H9 (cell line): ENCODE data around the gene DOCK9. TPM values are rescaled to one million over a fixed set of nuclear protein-coding genes. Genes with fewer than 3 reads are reported as not detected.

Source experiments
- DNase-seq: peaks from one replicate; pipeline ENCODE4 v3.0.0-alpha.2; 2017
- H2AFZ ChIP-seq: one replicate; pipeline ENCODE4 v1.6.1; 2013; ENCODE audit warnings: mild to moderate bottlenecking, low read length, control low read depth, moderate library complexity
- H2AK5ac ChIP-seq: 2 replicates; pipeline ENCODE4 v1.6.1; 2013; ENCODE audit warnings: low read length, control low read depth, mixed read lengths; ENCODE audit not compliant: insufficient read length
- H2BK120ac ChIP-seq: one replicate; pipeline ENCODE4 v1.6.1; 2013; ENCODE audit warnings: low read depth, mild to moderate bottlenecking, low read length, control low read depth, inconsistent platforms; ENCODE audit not compliant: poor library complexity, severe bottlenecking
- H2BK12ac ChIP-seq: 2 replicates; pipeline ENCODE4 v1.6.1; 2013; ENCODE audit warnings: low read length, control low read depth, mixed read lengths, low read depth; ENCODE audit not compliant: insufficient read length
- H2BK15ac ChIP-seq: 2 replicates; pipeline ENCODE4 v1.6.1; 2013; ENCODE audit warnings: low read depth, low read length, control low read depth
- H2BK20ac ChIP-seq: one replicate; pipeline ENCODE4 v1.6.1; 2013; ENCODE audit warnings: low read depth, mild to moderate bottlenecking, low read length, control low read depth, inconsistent platforms; ENCODE audit not compliant: poor library complexity, severe bottlenecking
- H2BK5ac ChIP-seq: 2 replicates; pipeline ENCODE4 v1.6.1; 2013; ENCODE audit warnings: low read length, control low read depth, mixed read lengths; ENCODE audit not compliant: insufficient read length
- H3K14ac ChIP-seq: 2 replicates; pipeline ENCODE4 v1.6.1; 2013; ENCODE audit warnings: low read length, control low read depth; ENCODE audit not compliant: insufficient read depth
- H3K18ac ChIP-seq: 2 replicates; pipeline ENCODE4 v1.6.1; 2013; ENCODE audit warnings: low read depth, mild to moderate bottlenecking, mixed read lengths, low read length, control low read depth; ENCODE audit not compliant: insufficient read length
- H3K23ac ChIP-seq: 2 replicates; pipeline ENCODE4 v1.6.1; 2013; ENCODE audit warnings: low read length, control low read depth, mixed read lengths, low read depth; ENCODE audit not compliant: insufficient read length
- H3K23me2 ChIP-seq: 2 replicates; pipeline ENCODE4 v1.6.1; 2013; ENCODE audit warnings: low read depth, mild to moderate bottlenecking, mixed read lengths, low read length, control low read depth; ENCODE audit not compliant: insufficient read length, poor library complexity, severe bottlenecking
- H3K27ac ChIP-seq: 2 replicates; pipeline ENCODE4 v1.5.1; 2013; ENCODE audit warnings: low read length, control low read depth, mixed read lengths, low read depth; ENCODE audit not compliant: insufficient read length
- H3K27me3 ChIP-seq: 2 replicates; pipeline ENCODE4 v1.6.1; 2013; ENCODE audit warnings: low read length, control low read depth, inconsistent platforms; ENCODE audit not compliant: insufficient read depth
- H3K4ac ChIP-seq: 2 replicates; pipeline ENCODE4 v1.6.1; 2013; ENCODE audit warnings: low read depth, mild to moderate bottlenecking, control low read depth, inconsistent platforms, low read length, moderate library complexity
- H3K4me1 ChIP-seq: 2 replicates; pipeline ENCODE4 v1.6.1; 2013; ENCODE audit warnings: low read length, control low read depth, inconsistent platforms; ENCODE audit not compliant: insufficient read depth
- H3K4me2 ChIP-seq: 2 replicates; pipeline ENCODE4 v1.6.1; 2013; ENCODE audit warnings: low read length, control low read depth, mixed read lengths; ENCODE audit not compliant: insufficient read length, insufficient read depth
- H3K56ac ChIP-seq: 2 replicates; pipeline ENCODE4 v1.6.1; 2013; ENCODE audit warnings: low read depth, mild to moderate bottlenecking, mixed read lengths, low read length, control low read depth; ENCODE audit not compliant: insufficient read length
- H3K79me1 ChIP-seq: 2 replicates; pipeline ENCODE4 v1.6.1; 2013; ENCODE audit warnings: low read depth, mild to moderate bottlenecking, moderate library complexity, low read length, control low read depth, inconsistent platforms; ENCODE audit not compliant: insufficient read depth, poor library complexity, severe bottlenecking
- H3K79me2 ChIP-seq: 2 replicates; pipeline ENCODE4 v1.6.1; 2013; ENCODE audit warnings: low read length, control low read depth, inconsistent platforms; ENCODE audit not compliant: insufficient read depth
- H3K9ac ChIP-seq: 2 replicates; pipeline ENCODE4 v1.6.1; 2013; ENCODE audit warnings: low read length, control low read depth, mixed read lengths; ENCODE audit not compliant: insufficient read length; ENCODE audit errors: extremely low read depth
- H3K9me3 ChIP-seq: one replicate; pipeline ENCODE4 v1.6.1; 2013; ENCODE audit warnings: low read depth, low read length, inconsistent platforms; ENCODE audit not compliant: control insufficient read depth
- H3T11ph ChIP-seq: one replicate; pipeline ENCODE4 v1.6.1; 2013; ENCODE audit warnings: mild to moderate bottlenecking, low read length, control low read depth, inconsistent platforms
- H4K20me1 ChIP-seq: one replicate; pipeline ENCODE4 v1.6.1; 2013; ENCODE audit not compliant: control insufficient read depth, insufficient read length, insufficient read depth
- H4K5ac ChIP-seq: 2 replicates; pipeline ENCODE4 v1.6.1; 2013; ENCODE audit warnings: low read depth, mild to moderate bottlenecking, mixed read lengths, low read length, control low read depth; ENCODE audit not compliant: insufficient read length
- H4K8ac ChIP-seq: replicated peaks from 2 replicates; pipeline ENCODE4 v1.6.1; 2013; ENCODE audit warnings: low read length, control low read depth, mixed read lengths, low read depth; ENCODE audit not compliant: insufficient read length
- H4K91ac ChIP-seq: 2 replicates; pipeline ENCODE4 v1.6.1; 2013; ENCODE audit warnings: low read depth, mild to moderate bottlenecking, moderate library complexity, mixed read lengths, low read length, control low read depth; ENCODE audit not compliant: insufficient read length
- H3K27ac Mint-ChIP-seq, 3 experiments: 2 replicates in 2 of 3; 3 replicates in 1 of 3; pipeline ENCODE4 v1.8.0; 2020 to 2021; ENCODE audit warnings: mixed read lengths in 3 of 3, mild to moderate bottlenecking in 1 of 3, moderate library complexity in 1 of 3
- H3K27me3 Mint-ChIP-seq: 2 replicates; pipeline ENCODE4 v1.8.0; 2021; ENCODE audit warnings: low read depth, mild to moderate bottlenecking, moderate library complexity, mixed read lengths
- H3K36me3 Mint-ChIP-seq, 3 experiments: 2 replicates in 2 of 3; 3 replicates in 1 of 3; pipeline ENCODE4 v1.8.0; 2020 to 2021; ENCODE audit warnings: low read depth in 3 of 3, mixed read lengths in 3 of 3; ENCODE audit not compliant: insufficient read depth in 1 of 3
- H3K4me1 Mint-ChIP-seq, 2 experiments: 2 replicates each; pipeline ENCODE4 v1.8.0; 2020; ENCODE audit warnings: mixed read lengths in 2 of 2
- H3K4me3 Mint-ChIP-seq, 2 experiments: 2 replicates in 1 of 2; 3 replicates in 1 of 2; pipeline ENCODE4 v1.8.0; 2020 to 2021; ENCODE audit warnings: mild to moderate bottlenecking in 2 of 2, mixed read lengths in 2 of 2, moderate library complexity in 1 of 2
- H3K9me3 Mint-ChIP-seq, 2 experiments: 2 replicates in 1 of 2; 3 replicates in 1 of 2; pipeline ENCODE4 v1.8.0; 2020; ENCODE audit warnings: mild to moderate bottlenecking in 2 of 2, mixed read lengths in 2 of 2, moderate library complexity in 1 of 2
- CTCF ChIP-seq: fragments of 200-600 bp; sonication (generic); conservative IDR thresholded peaks from 3 replicates; pipeline ENCODE4 v1.8.0; 2021; ENCODE audit warnings: antibody characterized with exemption, mild to moderate bottlenecking
- WGBS: extraction: QIAGEN DNeasy Blood & Tissue Kit; methylation state at CpG from one replicate; pipeline ENCODE4 v1.1.7; 2013; ENCODE audit warnings: missing lambda C conversion rate, low lambda C conversion rate, mixed read lengths; ENCODE audit not compliant: insufficient read length; ENCODE audit errors: extremely low coverage; 5-methylcytosine and 5-hydroxymethylcytosine counted together
- total RNA-seq: library from RNA; stranded (reverse); gene quantifications from 2 replicates; pipeline ENCODE4 v1.2.1, GENCODE V29; 2021

The DOCK9 gene
- total RNA-seq, 1 experiment from 2014 or later, result 23.0 TPM

GRCh38 chr13:98846521-98846920 is 131.3 kb downstream of the DOCK9 start:
- Histone ChIP-seq H2AK5ac (no peak overlapping the region), H3K14ac (no peak overlapping the region), H3K27ac (no peak overlapping the region), H4K5ac (no peak overlapping the region), H2BK15ac (no peak overlapping the region), H3K4me1 (no peaks in the 10 kb centered on the region; the same call in 1 of the 2 replicates), H3K9ac (no peak overlapping the region), H4K91ac (no peak overlapping the region), H4K20me1 (no peaks in the 10 kb centered on the region), H3K4ac (no peak overlapping the region), H2BK12ac (no peak overlapping the region), H3K27me3 (no peaks in the 10 kb centered on the region), H3K4me2 (no peak overlapping the region), H2BK120ac (no peak overlapping the region), H2BK5ac (no peak overlapping the region), H3K79me2 (no peaks in the 10 kb centered on the region), H3K9me3 (no peaks in the 10 kb centered on the region), H3K23me2 (no peaks in the 10 kb centered on the region), H3K56ac (no peak overlapping the region), H3T11ph (no peak overlapping the region), H3K18ac (no peak overlapping the region), H2BK20ac (no peak overlapping the region), H3K23ac (no peak overlapping the region), H3K79me1 (no peaks in the 10 kb centered on the region), H4K8ac (no peak overlapping the region), H2AFZ (no peak overlapping the region)
- no peaks in the 10 kb centered on the region for H3K27me3 Mint-ChIP-seq
- WGBS, result no CpG with 5 or more reads among the region's 5 CpGs
- peaks cover 0 to 2% (median 0%) of the 10 kb centered on the region in 3 experiments; a peak in 1 of 7 replicates for H3K36me3 Mint-ChIP-seq
- no peak overlapping the region; a peak in 1 of 7 replicates for H3K27ac Mint-ChIP-seq
- no peak for TF ChIP-seq CTCF
- peaks cover 6 to 13% of the 10 kb centered on the region in 2 experiments for H3K4me1 Mint-ChIP-seq
- DNase-seq, result no peak
- no peaks in the 10 kb centered on the region; a peak in 1 of 5 replicates for H3K9me3 Mint-ChIP-seq
- H3K4me3 Mint-ChIP-seq, result no peak overlapping the region
